Measurements from ENCODE around the gene FAM3B. TPM values are rescaled to one million over a fixed set of nuclear protein-coding genes. Genes with fewer than 3 reads are reported as not detected.

Gene FAM3B
- polyA plus RNA-seq, 1 donor from 2014 or later, result not detected

DNA sequence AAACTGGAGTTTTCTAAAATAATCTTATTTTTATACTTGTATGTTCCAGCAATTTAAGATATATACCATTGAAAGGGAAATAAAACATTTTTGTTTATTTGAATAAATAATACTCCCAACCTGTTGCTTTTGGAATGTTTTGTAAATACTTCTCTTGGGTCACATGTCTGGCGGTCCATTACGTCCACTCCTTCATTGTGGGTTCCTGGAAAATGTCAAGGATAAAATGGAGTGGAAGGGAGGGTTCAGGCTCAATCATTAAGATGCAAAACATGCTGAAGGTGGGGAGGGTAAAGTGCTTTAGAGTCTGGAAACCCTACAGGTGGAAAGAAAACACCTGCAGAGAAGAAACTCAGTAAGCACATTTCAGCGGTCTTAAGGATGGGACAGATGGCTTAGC, 34.2 kb upstream of the FAM3B start:
- TF ChIP-seq RAD21 (conservative IDR thresholded peaks at IDR 0.05), result no peak
- no peak for TF ChIP-seq POLR2AphosphoS5 (IDR thresholded peaks at IDR 0.05)
- no peak for TF ChIP-seq EZH2 (IDR thresholded peaks at IDR 0.05; ENCODE audit: borderline replicate concordance, insufficient read depth, low read length, poor library complexity, severe bottlenecking)
- TF ChIP-seq EP300 (conservative IDR thresholded peaks at IDR 0.05; ENCODE audit: poor library complexity, severe bottlenecking), result no peak
- Histone ChIP-seq H4K20me1 (ENCODE audit: insufficient read depth) (no peaks in the 10 kb centered on the region), H3K36me3 (ENCODE audit: insufficient read depth, low read length) (no peaks in the 10 kb centered on the region), H3K4me2 (ENCODE audit: low read length) (no peak overlapping the region), H3K27me3 (ENCODE audit: insufficient read depth, low read depth, low read length) (no peaks in the 10 kb centered on the region), H3K4me3 (ENCODE audit: low read length) (no peak overlapping the region), H3K79me2 (replicated peaks; ENCODE audit: insufficient read depth, low read length) (no peaks in the 10 kb centered on the region), H3F3A (ENCODE audit: insufficient read depth, low read length, poor library complexity, severe bottlenecking) (no peaks in the 10 kb centered on the region), H3K27ac (ENCODE audit: low read length) (no peak overlapping the region), H3K9ac (ENCODE audit: low read length) (no peak overlapping the region), H3K9me3 (ENCODE audit: low read length) (no peaks in the 10 kb centered on the region), H3K9me2 (ENCODE audit: insufficient read depth, low read length) (no peaks in the 10 kb centered on the region), H2AFZ (ENCODE audit: low read depth, low read length) (no peak overlapping the region)

DNA sequence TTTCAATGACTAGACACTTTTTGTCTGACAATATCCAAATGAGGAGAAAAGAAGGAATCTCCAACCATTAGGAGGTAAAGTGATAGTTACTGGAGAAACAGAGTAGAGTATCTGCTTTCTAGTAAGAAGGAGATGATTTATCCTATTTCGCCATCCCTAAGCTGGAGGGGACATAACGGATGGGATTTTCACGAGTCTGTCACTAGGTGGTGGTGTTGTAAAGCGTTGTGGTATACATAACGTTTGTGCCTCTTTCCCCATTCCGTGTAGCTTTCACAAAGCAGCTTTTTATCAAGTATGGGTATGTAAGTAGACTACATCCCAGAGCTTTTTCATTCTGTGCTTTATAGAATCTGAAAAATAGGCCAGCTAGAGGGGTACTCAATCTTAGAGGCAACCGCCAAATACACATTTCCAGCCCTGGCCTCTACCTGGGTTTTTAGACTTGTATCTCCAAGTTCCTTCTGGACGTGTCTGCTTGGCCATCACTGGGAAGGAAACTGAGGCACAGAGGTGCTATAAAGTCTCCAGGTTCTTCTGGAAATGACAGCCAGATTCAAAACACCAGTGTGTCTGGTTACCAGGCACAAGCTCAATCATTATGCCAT, 33.3 kb upstream of the FAM3B start:
- H3K9me2 ChIP-seq (ENCODE audit: insufficient read depth, low read length), result no peaks in the 10 kb centered on the region
- TF ChIP-seq, protein P1, sequence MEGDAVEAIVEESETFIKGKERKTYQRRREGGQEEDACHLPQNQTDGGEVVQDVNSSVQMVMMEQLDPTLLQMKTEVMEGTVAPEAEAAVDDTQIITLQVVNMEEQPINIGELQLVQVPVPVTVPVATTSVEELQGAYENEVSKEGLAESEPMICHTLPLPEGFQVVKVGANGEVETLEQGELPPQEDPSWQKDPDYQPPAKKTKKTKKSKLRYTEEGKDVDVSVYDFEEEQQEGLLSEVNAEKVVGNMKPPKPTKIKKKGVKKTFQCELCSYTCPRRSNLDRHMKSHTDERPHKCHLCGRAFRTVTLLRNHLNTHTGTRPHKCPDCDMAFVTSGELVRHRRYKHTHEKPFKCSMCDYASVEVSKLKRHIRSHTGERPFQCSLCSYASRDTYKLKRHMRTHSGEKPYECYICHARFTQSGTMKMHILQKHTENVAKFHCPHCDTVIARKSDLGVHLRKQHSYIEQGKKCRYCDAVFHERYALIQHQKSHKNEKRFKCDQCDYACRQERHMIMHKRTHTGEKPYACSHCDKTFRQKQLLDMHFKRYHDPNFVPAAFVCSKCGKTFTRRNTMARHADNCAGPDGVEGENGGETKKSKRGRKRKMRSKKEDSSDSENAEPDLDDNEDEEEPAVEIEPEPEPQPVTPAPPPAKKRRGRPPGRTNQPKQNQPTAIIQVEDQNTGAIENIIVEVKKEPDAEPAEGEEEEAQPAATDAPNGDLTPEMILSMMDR (IDR thresholded peaks at IDR 0.05; ENCODE audit: poor library complexity, severe bottlenecking), result peak; percentile 94
- TF ChIP-seq SMC3 (conservative IDR thresholded peaks at IDR 0.05; ENCODE audit: poor library complexity), result peak; percentile 94
- TF ChIP-seq EP300 (conservative IDR thresholded peaks at IDR 0.05; ENCODE audit: poor library complexity, severe bottlenecking), result no peak
- TF ChIP-seq RAD21 (conservative IDR thresholded peaks at IDR 0.05), result peak; percentile 98
- no peak for TF ChIP-seq REST (IDR thresholded peaks at IDR 0.05; ENCODE audit: borderline replicate concordance)
- no peaks in the 10 kb centered on the region for H3K79me2 ChIP-seq (replicated peaks; ENCODE audit: insufficient read depth, low read length)
- no peak overlapping the region for H3K9ac ChIP-seq (ENCODE audit: low read length)
- H3F3A ChIP-seq (ENCODE audit: insufficient read depth, low read length, poor library complexity, severe bottlenecking), result no peaks in the 10 kb centered on the region
- no peaks in the 10 kb centered on the region for H3K36me3 ChIP-seq (ENCODE audit: insufficient read depth, low read length)
- H4K20me1 ChIP-seq (ENCODE audit: insufficient read depth), result no peaks in the 10 kb centered on the region
- no peak overlapping the region for H3K4me2 ChIP-seq (ENCODE audit: low read length)
- H3K27me3 ChIP-seq (ENCODE audit: insufficient read depth, low read depth, low read length), result no peaks in the 10 kb centered on the region
- H3K4me3 ChIP-seq (ENCODE audit: low read length), result no peak overlapping the region
- H3K9me3 ChIP-seq (ENCODE audit: low read length), result no peaks in the 10 kb centered on the region
- no peak overlapping the region for H3K27ac ChIP-seq (ENCODE audit: low read length)
- H2AFZ ChIP-seq (ENCODE audit: low read depth, low read length), result no peak overlapping the region

GRCh38 chr21:41289431-41289830, 27.2 kb upstream of the FAM3B start:
- Histone ChIP-seq H3K9ac (ENCODE audit: low read length) (no peak overlapping the region), H3K79me2 (replicated peaks; ENCODE audit: insufficient read depth, low read length) (no peaks in the 10 kb centered on the region), H3F3A (ENCODE audit: insufficient read depth, low read length, poor library complexity, severe bottlenecking) (no peaks in the 10 kb centered on the region), H3K4me3 (ENCODE audit: low read length) (no peak overlapping the region), H2AFZ (ENCODE audit: low read depth, low read length) (no peak overlapping the region), H3K9me2 (ENCODE audit: insufficient read depth, low read length) (no peaks in the 10 kb centered on the region), H3K9me3 (ENCODE audit: low read length) (peaks cover 4% of the 10 kb centered on the region), H3K27me3 (ENCODE audit: insufficient read depth, low read depth, low read length) (no peaks in the 10 kb centered on the region), H4K20me1 (ENCODE audit: insufficient read depth) (no peaks in the 10 kb centered on the region), H3K4me2 (ENCODE audit: low read length) (no peak overlapping the region), H3K36me3 (ENCODE audit: insufficient read depth, low read length) (no peaks in the 10 kb centered on the region), H3K27ac (ENCODE audit: low read length) (no peak overlapping the region)
- TF ChIP-seq REST (IDR thresholded peaks at IDR 0.05; ENCODE audit: borderline replicate concordance), result no peak
- TF ChIP-seq SMC3 (conservative IDR thresholded peaks at IDR 0.05; ENCODE audit: poor library complexity), result no peak
- no peak for TF ChIP-seq POLR2AphosphoS5 (IDR thresholded peaks at IDR 0.05)
- TF ChIP-seq EP300 (conservative IDR thresholded peaks at IDR 0.05; ENCODE audit: poor library complexity, severe bottlenecking), result no peak
- no peak for TF ChIP-seq EZH2 (IDR thresholded peaks at IDR 0.05; ENCODE audit: borderline replicate concordance, insufficient read depth, low read length, poor library complexity, severe bottlenecking)
- TF ChIP-seq TAF1 (IDR thresholded peaks at IDR 0.05; ENCODE audit: low read depth), result no peak
- TF ChIP-seq RAD21 (conservative IDR thresholded peaks at IDR 0.05), result no peak
- TF ChIP-seq, protein P1 (IDR thresholded peaks at IDR 0.05; ENCODE audit: poor library complexity, severe bottlenecking), result no peak
- no peak for TF ChIP-seq MXI1 (conservative IDR thresholded peaks at IDR 0.05; ENCODE audit: poor library complexity, severe bottlenecking)
